Panc1 (cell line): ENCODE results near the gene MAML3.

Experiments
- POLR2AphosphoS5 ChIP-seq: IDR thresholded peaks from 2 replicates; pipeline ENCODE4 v1.6.1; 2012; ENCODE audit warnings: mild to moderate bottlenecking, low read depth, low read length, moderate library complexity
- TCF7L2 ChIP-seq: IDR thresholded peaks from 2 replicates; pipeline ENCODE4 v1.6.1; 2011; ENCODE audit warnings: mild to moderate bottlenecking, low read depth, low read length, inconsistent platforms
- TF ChIP-seq, protein P1 (sequence below): fragments of 450-650 bp; IDR thresholded peaks from 2 replicates; pipeline ENCODE4 v1.5.1; 2017; ENCODE audit warnings: mild to moderate bottlenecking

DNA sequence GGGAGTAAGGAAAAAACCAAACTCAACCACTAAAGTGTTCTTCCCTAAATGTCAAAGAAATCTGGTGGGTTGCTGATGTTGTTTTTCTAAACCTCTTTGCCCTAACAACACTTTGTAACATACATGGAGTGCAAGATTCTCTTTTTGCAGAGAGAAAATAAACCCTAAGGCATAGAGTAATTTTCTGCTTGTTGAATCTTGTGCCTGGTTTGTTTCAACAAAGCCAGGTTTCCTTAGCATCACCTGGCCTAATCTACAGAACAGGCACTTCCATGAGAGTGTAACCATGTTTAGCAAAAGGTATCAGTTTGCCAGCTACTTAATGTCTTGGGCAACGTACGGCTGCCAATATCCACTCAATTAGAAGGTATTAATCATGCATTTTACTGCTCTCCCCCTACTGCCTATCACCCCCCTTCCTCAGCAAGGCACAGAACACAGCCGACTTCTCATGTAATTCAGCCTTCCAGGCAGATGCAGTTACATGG is 219.2 kb downstream of the MAML3 start:
- TF ChIP-seq, protein P1, sequence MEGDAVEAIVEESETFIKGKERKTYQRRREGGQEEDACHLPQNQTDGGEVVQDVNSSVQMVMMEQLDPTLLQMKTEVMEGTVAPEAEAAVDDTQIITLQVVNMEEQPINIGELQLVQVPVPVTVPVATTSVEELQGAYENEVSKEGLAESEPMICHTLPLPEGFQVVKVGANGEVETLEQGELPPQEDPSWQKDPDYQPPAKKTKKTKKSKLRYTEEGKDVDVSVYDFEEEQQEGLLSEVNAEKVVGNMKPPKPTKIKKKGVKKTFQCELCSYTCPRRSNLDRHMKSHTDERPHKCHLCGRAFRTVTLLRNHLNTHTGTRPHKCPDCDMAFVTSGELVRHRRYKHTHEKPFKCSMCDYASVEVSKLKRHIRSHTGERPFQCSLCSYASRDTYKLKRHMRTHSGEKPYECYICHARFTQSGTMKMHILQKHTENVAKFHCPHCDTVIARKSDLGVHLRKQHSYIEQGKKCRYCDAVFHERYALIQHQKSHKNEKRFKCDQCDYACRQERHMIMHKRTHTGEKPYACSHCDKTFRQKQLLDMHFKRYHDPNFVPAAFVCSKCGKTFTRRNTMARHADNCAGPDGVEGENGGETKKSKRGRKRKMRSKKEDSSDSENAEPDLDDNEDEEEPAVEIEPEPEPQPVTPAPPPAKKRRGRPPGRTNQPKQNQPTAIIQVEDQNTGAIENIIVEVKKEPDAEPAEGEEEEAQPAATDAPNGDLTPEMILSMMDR = no peak
- TF ChIP-seq TCF7L2 (no peak), POLR2AphosphoS5 (no peak)
